Measurements from ENCODE around the gene MRPS30.

The MRPS30 gene

GRCh38 chr5:44794371-44794770, 14.4 kb upstream of the MRPS30 start:
- Histone ChIP-seq H3K27me3 (ENCODE audit: insufficient read depth, low read depth, severe bottlenecking) (no peaks in the 10 kb centered on the region), H3K9me3 (ENCODE audit: severe bottlenecking) (peaks cover 13% of the 10 kb centered on the region), H3K36me3 (peaks cover 28% of the 10 kb centered on the region), H3K4me3 (ENCODE audit: low read depth, low read length) (no peak overlapping the region), H3K27ac (no peak overlapping the region)
- DNase-seq, result no peak
- no peak for TF ChIP-seq CTCF (IDR thresholded peaks at IDR 0.05; ENCODE audit: low read depth, low read length)

- Histone ChIP-seq H3K36me3 (peaks cover 28% of the 10 kb centered on the region), H3K4me3 (ENCODE audit: low read depth, low read length) (no peak overlapping the region), H3K27me3 (ENCODE audit: insufficient read depth, low read depth, severe bottlenecking) (no peaks in the 10 kb centered on the region), H3K27ac (no peak overlapping the region), H3K9me3 (ENCODE audit: severe bottlenecking) (peaks cover 13% of the 10 kb centered on the region)
- TF ChIP-seq CTCF (IDR thresholded peaks at IDR 0.05; ENCODE audit: low read depth, low read length), result no peak
- no peak for DNase-seq
Observed at GRCh38 chr5:44795496-44795895, 13.3 kb upstream of the MRPS30 start.

GRCh38 chr5:44797841-44798240, 10.9 kb upstream of the MRPS30 start:
- no peaks in the 10 kb centered on the region for H3K27me3 ChIP-seq (ENCODE audit: insufficient read depth, low read depth, severe bottlenecking)
- H3K4me3 ChIP-seq (ENCODE audit: low read depth, low read length), result no peak overlapping the region
- H3K9me3 ChIP-seq (ENCODE audit: severe bottlenecking), result peaks cover 13% of the 10 kb centered on the region

GRCh38 chr5:44801992-44802391, 6.8 kb upstream of the MRPS30 start:
- H3K27ac ChIP-seq, result no peak overlapping the region
- no peak for DNase-seq
- peaks cover 3% of the 10 kb centered on the region for H3K36me3 ChIP-seq
- no peaks in the 10 kb centered on the region for H3K9me3 ChIP-seq (ENCODE audit: severe bottlenecking)
- H3K27me3 ChIP-seq (ENCODE audit: insufficient read depth, low read depth, severe bottlenecking), result no peaks in the 10 kb centered on the region
- no peak overlapping the region for H3K4me3 ChIP-seq (ENCODE audit: low read depth, low read length)
- no peak for TF ChIP-seq CTCF (IDR thresholded peaks at IDR 0.05; ENCODE audit: low read depth, low read length)

More at GRCh38 chr5:44797841-44798240, 10.9 kb upstream of the MRPS30 start:
- Histone ChIP-seq H3K27ac (no peak overlapping the region), H3K36me3 (peaks cover 28% of the 10 kb centered on the region)
- no peak for DNase-seq
- no peak for TF ChIP-seq CTCF (IDR thresholded peaks at IDR 0.05; ENCODE audit: low read depth, low read length)

- DNase-seq, result no peak
- H3K36me3 ChIP-seq, result peaks cover 20% of the 10 kb centered on the region
- no peaks in the 10 kb centered on the region for H3K9me3 ChIP-seq (ENCODE audit: severe bottlenecking)
- H3K4me3 ChIP-seq (ENCODE audit: low read depth, low read length), result peak overlapping the region; percentile 91
- H3K27me3 ChIP-seq (ENCODE audit: insufficient read depth, low read depth, severe bottlenecking), result no peaks in the 10 kb centered on the region
- no peak for TF ChIP-seq CTCF (IDR thresholded peaks at IDR 0.05; ENCODE audit: low read depth, low read length)
- peak overlapping the region; percentile 54 for H3K27ac ChIP-seq
Observed at GRCh38 chr5:44806608-44807007, 2.1 kb upstream of the MRPS30 start.

GRCh38 chr5:44807269-44807668, 1.5 kb upstream of the MRPS30 start:
- H3K27ac ChIP-seq, result peak overlapping the region; percentile 54
- no peaks in the 10 kb centered on the region for H3K27me3 ChIP-seq (ENCODE audit: insufficient read depth, low read depth, severe bottlenecking)
- peak overlapping the region; percentile 91 for H3K4me3 ChIP-seq (ENCODE audit: low read depth, low read length)
- TF ChIP-seq CTCF (IDR thresholded peaks at IDR 0.05; ENCODE audit: low read depth, low read length), result no peak
- H3K36me3 ChIP-seq, result peaks cover 26% of the 10 kb centered on the region
- no peak for DNase-seq
- no peaks in the 10 kb centered on the region for H3K9me3 ChIP-seq (ENCODE audit: severe bottlenecking)

Measured in WERI-Rb-1 (cell line).